B cell (primary cell): ENCODE measurements around the gene RIC3. TPM values are rescaled to one million over a fixed set of nuclear protein-coding genes. Genes with fewer than 3 reads are reported as not detected.

ENCODE experiments used
- ATAC-seq: fragments of 200-7000 bp; cut with Tn5 transposase; one replicate; pipeline ENCODE4 v1.10.0; 2021; ENCODE audit warnings: low read depth, mild to moderate bottlenecking, moderate number of reproducible peaks, moderate library complexity
- CTCF ChIA-PET: fragments of 350-600 bp; sonication (Branson Sonifier 250); formaldehyde crosslinking; loops from one replicate; lab custom pipeline; 2021; ENCODE audit warnings: antibody characterized with exemption, inconsistent platforms; lab: Charles Lee
- POLR2A ChIA-PET: fragments of 350-600 bp; sonication (Branson Sonifier 250); formaldehyde crosslinking; loops from one replicate; lab custom pipeline; 2021; ENCODE audit warnings: antibody characterized with exemption; lab: Charles Lee
- DNase-seq: peaks from one replicate; pipeline ENCODE4 v3.0.0; 2013
- H2AFZ ChIP-seq: 2 replicates; pipeline ENCODE4 v1.6.1; 2012; ENCODE audit warnings: mild to moderate bottlenecking, low read depth, low read length; ENCODE audit not compliant: insufficient read depth, poor library complexity, severe bottlenecking
- H3K27ac ChIP-seq, 2 donors: 1 replicate in 1 of 2; 2 replicates in 1 of 2; pipeline ENCODE4 v1.5.1; 2012 to 2013; ENCODE audit warnings: low read length in 2 of 2, mild to moderate bottlenecking in 2 of 2, moderate library complexity in 1 of 2
- H3K27me3 ChIP-seq, 4 experiments: fragments of 200-600 bp in 1 of 4; sonication (generic) in 1 of 4; replicated peaks in 1 of 4; 1 replicate in 2 of 4; 2 replicates in 2 of 4; pipeline versions ENCODE4 v1.6.1 to v1.7.0; 2013 to 2016; ENCODE audit warnings: low read length in 3 of 4, mild to moderate bottlenecking in 2 of 4, mixed read lengths in 1 of 4, moderate library complexity in 1 of 4; ENCODE audit not compliant: insufficient read depth in 4 of 4, control insufficient read depth in 3 of 4; ENCODE audit errors: control extremely low read depth in 1 of 4
- H3K36me3 ChIP-seq, 2 experiments: replicated peaks in 1 of 2; 1 replicate in 1 of 2; 2 replicates in 1 of 2; pipeline versions ENCODE4 v1.6.1 to v1.7.1; 2013; ENCODE audit warnings: low read length in 1 of 2; ENCODE audit not compliant: insufficient read depth in 2 of 2, control insufficient read depth in 1 of 2; ENCODE audit errors: control extremely low read depth in 1 of 2, extremely low read depth in 1 of 2
- H3K4me1 ChIP-seq, 2 donors: fragments of 200-600 bp in 1 of 2; sonication (generic) in 1 of 2; 1 replicate in 1 of 2; 2 replicates in 1 of 2; pipeline versions ENCODE4 v1.5.1 to v1.6.1; 2013 to 2017; ENCODE audit warnings: low read length in 2 of 2; ENCODE audit not compliant: control insufficient read depth in 2 of 2, insufficient read depth in 2 of 2
- H3K4me2 ChIP-seq: replicated peaks from 2 replicates; pipeline ENCODE3; 2012; ENCODE audit warnings: mild to moderate bottlenecking, low read depth, low read length; ENCODE audit not compliant: poor library complexity, severe bottlenecking
- H3K4me3 ChIP-seq, 5 experiments: fragments of 200-600 bp in 1 of 5; sonication (generic) in 1 of 5; 1 replicate in 3 of 5; 2 replicates in 2 of 5; pipeline versions ENCODE4 v1.5.1 to v1.7.0; 2011 to 2016; ENCODE audit warnings: low read length in 4 of 5, mild to moderate bottlenecking in 4 of 5, low read depth in 2 of 5, control low read depth in 1 of 5, moderate library complexity in 1 of 5; ENCODE audit not compliant: insufficient read depth in 1 of 5; ENCODE audit errors: control extremely low read depth in 1 of 5, extremely low read depth in 1 of 5
- H3K79me2 ChIP-seq: fragments of 200-600 bp; sonication (generic); one replicate; pipeline ENCODE4 v1.6.0; 2016; ENCODE audit warnings: low read length; ENCODE audit not compliant: control insufficient read depth, insufficient read depth
- H3K9ac ChIP-seq: fragments of 200-600 bp; sonication (generic); 2 replicates; pipeline ENCODE4 v1.6.1; 2017; ENCODE audit warnings: mild to moderate bottlenecking, low read length, moderate library complexity
- H3K9me3 ChIP-seq, 3 donors: one replicate each; pipeline versions ENCODE4 v1.6.1 to v1.7.1; 2013; ENCODE audit warnings: low read length in 2 of 3; ENCODE audit not compliant: control insufficient read depth in 2 of 3, insufficient read depth in 1 of 3; ENCODE audit errors: control extremely low read depth in 1 of 3
- H4K20me1 ChIP-seq: 2 replicates; pipeline ENCODE4 v1.6.0; 2012; ENCODE audit warnings: mild to moderate bottlenecking, low read length; ENCODE audit not compliant: insufficient read depth, control insufficient read depth, poor library complexity, severe bottlenecking
- H3K27ac Mint-ChIP-seq: one replicate; pipeline ENCODE4 v1.8.0; 2021; ENCODE audit warnings: mixed read lengths
- H3K27me3 Mint-ChIP-seq: one replicate; pipeline ENCODE4 v1.8.0; 2021; ENCODE audit warnings: mixed read lengths
- H3K4me1 Mint-ChIP-seq: one replicate; pipeline ENCODE4 v1.8.0; 2021; ENCODE audit warnings: mixed read lengths
- H3K4me3 Mint-ChIP-seq: one replicate; pipeline ENCODE4 v1.8.0; 2021; ENCODE audit warnings: mixed read lengths
- H3K9me3 Mint-ChIP-seq: one replicate; pipeline ENCODE4 v1.8.0; 2022; ENCODE audit warnings: mixed read lengths; ENCODE audit not compliant: insufficient read depth
- CTCF ChIP-seq: fragments of 200-600 bp; IDR thresholded peaks from one replicate; pipeline ENCODE4 v1.8.0; 2022; ENCODE audit warnings: antibody characterized with exemption, mild to moderate bottlenecking
- EZH2 ChIP-seq: IDR thresholded peaks from 2 replicates; pipeline ENCODE4 v1.6.1; 2012; ENCODE audit warnings: borderline replicate concordance, low read depth, mild to moderate bottlenecking, moderate library complexity, low read length; ENCODE audit not compliant: insufficient read depth, poor library complexity, severe bottlenecking
- WGBS: methylation state at CpG from one replicate; pipeline ENCODE4 v1.1.5; 2013; ENCODE audit warnings: missing lambda C conversion rate; ENCODE audit not compliant: insufficient coverage; 5-methylcytosine and 5-hydroxymethylcytosine counted together
- intact Hi-C: fragments of 100-400 bp; cut with micrococcal nuclease; formaldehyde crosslinking; loops from one replicate; pipeline ENCODE4 v1.10.0; 2022
- polyA plus RNA-seq: library from polyadenylated mRNA; depleted of rRNA; stranded (reverse); fragments of >200 nt; gene quantifications from 2 replicates; pipeline ENCODE4 v1.2.3, GENCODE V29; 2012
- total RNA-seq, 2 donors: library from RNA; stranded (reverse); fragments of 120-200 nt in 1 of 2; gene quantifications; 1 replicate in 1 of 2; 2 replicates in 1 of 2; pipeline versions ENCODE4 v1.2.3 to v1.2.4, GENCODE V29; 2013 to 2022

RIC3 gene
- total and polyA plus RNA-seq, 2 donors (not counting 1 experiment from before 2014, with no cell fraction given): 62.4 to 74.6 TPM

GRCh38 chr11:8080069-8080670, 88.7 kb downstream of the RIC3 start:
- intact Hi-C loops: no loop called here
- peak overlapping the region; percentile 72 for H3K4me2 ChIP-seq
- peaks cover 11 to 12% of the 10 kb centered on the region in 2 donors for H3K4me1 ChIP-seq
- H3K9me3 ChIP-seq: peaks cover 0 to 2% (median 0%) of the 10 kb centered on the region in 3 donors
- no peaks in the 10 kb centered on the region for H3K79me2 ChIP-seq
- no peaks in the 10 kb centered on the region for H4K20me1 ChIP-seq
- H3K9ac ChIP-seq: no peak overlapping the region
- no peaks in the 10 kb centered on the region for H3K36me3 ChIP-seq
- POLR2A ChIA-PET: no interaction called here
- H3K4me3 Mint-ChIP-seq: peak overlapping the region; percentile 77
- H3K27me3 Mint-ChIP-seq: peaks cover 54% of the 10 kb centered on the region
- H3K27ac ChIP-seq: no peak overlapping the region
- H3K9me3 Mint-ChIP-seq: no peaks in the 10 kb centered on the region
- ATAC-seq (no peak), DNase-seq (no peak)
- peaks cover 10% of the 10 kb centered on the region for H3K4me1 Mint-ChIP-seq
- no peak overlapping the region for H3K4me3 ChIP-seq
- CTCF ChIA-PET: no interaction called here
- 83% methylated on average over 18 of the region's 24 CpGs for WGBS
- TF ChIP-seq EZH2 (no peak), CTCF (no peak)
- H2AFZ ChIP-seq: peak overlapping the region; percentile 51
- peaks cover 0 to 47% (median 17%) of the 10 kb centered on the region in 4 experiments for H3K27me3 ChIP-seq
- H3K27ac Mint-ChIP-seq: no peak overlapping the region

GRCh38 chr11:8079111-8079675, 89.6 kb downstream of the RIC3 start:
- Histone ChIP-seq H4K20me1 (no peaks in the 10 kb centered on the region), H3K9me3 (peaks cover 0 to 2% (median 0%) of the 10 kb centered on the region in 3 donors), H3K4me2 (no peak overlapping the region), H3K9ac (no peak overlapping the region), H2AFZ (no peak overlapping the region), H3K27ac (no peak overlapping the region), H3K27me3 (peaks cover 0 to 43% (median 16%) of the 10 kb centered on the region in 4 experiments), H3K79me2 (no peaks in the 10 kb centered on the region), H3K4me3 (no peak overlapping the region), H3K4me1 (peaks cover 11 to 12% of the 10 kb centered on the region in 2 donors), H3K36me3 (no peaks in the 10 kb centered on the region)
- Mint-ChIP-seq H3K9me3 (no peaks in the 10 kb centered on the region), H3K4me1 (peaks cover 10% of the 10 kb centered on the region), H3K4me3 (peak overlapping the region; percentile 24), H3K27me3 (peaks cover 54% of the 10 kb centered on the region), H3K27ac (no peak overlapping the region)
- no peak for TF ChIP-seq CTCF
- TF ChIP-seq EZH2: no peak
- ATAC-seq (no peak), DNase-seq (no peak)
- ChIA-PET CTCF (interaction anchor here (0.7 kb wide), 1 partner anchor 24 kb away, joined by 3 read pairs; no protein-coding TSS in a partner anchor), POLR2A (no interaction called here)
- intact Hi-C loops: no loop called here
- WGBS: 98% methylated on average over 4 of the region's 4 CpGs
